ENCODE results near the gene SLC48A1. TPM values are rescaled to one million over a fixed set of nuclear protein-coding genes. Genes with fewer than 3 reads are reported as not detected.
A peak's percentile ranks its signal among the peaks of the same experiment; 100 is the strongest.

Gene SLC48A1
- polyA plus RNA-seq, 1 donor: 11.8 TPM

DNA sequence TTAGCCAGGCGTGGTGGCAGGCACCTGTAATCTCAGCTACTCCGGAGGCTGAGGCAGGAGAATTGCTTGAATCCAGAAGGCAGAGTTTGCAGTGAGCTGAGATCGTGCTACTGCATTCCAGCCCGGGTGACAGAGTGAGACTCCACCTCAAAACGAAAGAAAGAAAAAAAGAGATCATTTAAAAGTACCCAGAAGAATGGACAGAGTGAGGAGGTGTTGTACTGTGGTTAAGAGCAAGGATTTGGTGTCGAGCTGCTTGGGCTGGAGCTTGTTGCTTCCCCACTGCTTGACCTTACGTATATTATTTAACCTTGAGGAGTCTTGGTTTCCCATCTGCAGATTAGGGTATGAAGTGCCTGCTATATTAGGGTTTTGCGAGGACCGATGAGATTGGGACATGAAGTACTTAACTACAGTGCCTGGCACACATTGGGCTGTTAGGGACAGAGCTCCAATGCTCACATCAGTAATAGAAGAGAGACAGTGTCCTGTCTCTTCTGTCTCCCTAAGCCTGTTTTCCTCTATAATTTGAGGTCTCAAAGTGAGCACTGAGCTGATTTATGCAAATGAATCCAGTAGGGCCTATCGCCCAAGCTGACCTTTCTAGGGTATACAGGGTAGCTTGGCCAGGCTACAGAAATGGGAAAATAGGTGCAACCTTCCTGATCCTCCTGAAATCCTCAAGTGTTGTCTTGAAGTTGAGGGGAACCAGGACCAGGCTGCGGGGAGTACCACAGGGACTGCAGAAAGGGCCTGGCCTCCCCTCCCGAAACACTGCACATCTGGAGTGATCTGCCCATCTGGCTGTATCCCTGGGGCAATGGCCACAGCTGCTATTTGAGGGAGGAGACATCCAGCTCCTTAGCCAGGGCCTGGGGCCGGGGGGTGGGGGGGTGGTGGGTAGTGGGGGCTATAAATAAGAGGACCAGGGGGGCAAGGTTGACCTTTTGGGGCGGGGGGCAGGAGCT is 55.3 kb downstream of the SLC48A1 start:
- Histone ChIP-seq H3K36me3 (ENCODE audit: control insufficient read depth, insufficient read depth, low read length) (no peaks in the 10 kb centered on the region), H3K4me3 (ENCODE audit: low read length) (no peak overlapping the region), H3K9me3 (ENCODE audit: control insufficient read depth, low read depth, low read length) (no peaks in the 10 kb centered on the region), H3K27me3 (ENCODE audit: control insufficient read depth, insufficient read depth, low read length) (no peaks in the 10 kb centered on the region), H3K4me1 (ENCODE audit: control insufficient read depth, insufficient read depth, low read length) (peaks cover 12% of the 10 kb centered on the region), H3K27ac (ENCODE audit: low read length) (no peak overlapping the region)
- WGBS (ENCODE audit: insufficient coverage, low lambda C conversion rate): 92% methylated on average over 5 of the region's 14 CpGs
- DNase-seq: no peak

DNA sequence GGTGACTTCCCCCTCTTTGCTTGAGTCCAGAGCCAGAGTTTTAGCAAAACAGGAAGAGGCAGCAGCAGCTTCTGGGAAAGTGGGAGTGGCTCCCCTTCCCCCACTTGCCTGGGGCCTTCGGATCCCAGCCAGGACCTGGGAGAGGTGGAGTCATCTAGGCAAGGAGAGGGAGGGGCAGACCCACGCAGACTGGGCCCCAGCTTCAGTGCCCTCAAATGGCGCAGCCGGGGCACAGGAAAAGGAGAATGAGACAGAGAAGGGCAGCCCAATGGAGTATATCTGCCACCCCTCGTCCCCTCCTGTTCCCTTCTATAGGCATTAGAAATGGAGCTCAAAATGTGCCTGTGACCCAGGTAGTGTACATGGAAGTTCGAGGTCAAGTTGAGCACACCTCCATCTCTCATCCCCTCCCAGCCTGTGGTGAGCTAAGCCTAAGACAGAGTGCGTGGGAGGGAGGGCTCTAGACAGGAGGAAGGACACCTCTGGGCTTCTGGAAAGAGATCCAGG is 56.0 kb downstream of the SLC48A1 start:
- no CpG with 5 or more reads among the region's 7 CpGs for WGBS (ENCODE audit: insufficient coverage, low lambda C conversion rate)

DNA sequence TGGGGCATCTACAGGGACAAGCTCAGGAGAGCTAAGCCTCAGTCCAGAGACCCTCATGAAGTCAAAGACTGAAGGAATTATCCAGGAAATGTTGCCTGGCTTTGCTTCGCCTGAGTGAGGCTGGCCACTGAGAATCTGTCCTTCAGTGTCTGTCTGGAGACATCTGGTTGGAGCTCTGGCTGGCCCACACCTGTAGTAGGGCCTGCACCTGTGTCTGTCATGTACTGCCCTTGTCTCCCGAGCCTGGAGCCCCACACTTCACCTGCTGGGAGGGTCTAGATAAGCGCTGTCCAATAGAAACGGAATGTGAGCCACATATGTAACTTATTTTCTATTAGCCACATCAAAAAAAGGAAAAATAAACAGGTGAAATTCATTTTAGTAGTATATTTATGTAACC is 56.5 kb downstream of the SLC48A1 start:
- peak overlapping the region; percentile 20 for H3K27ac ChIP-seq (ENCODE audit: low read length)
- no peaks in the 10 kb centered on the region for H3K36me3 ChIP-seq (ENCODE audit: control insufficient read depth, insufficient read depth, low read length)
- no peak for DNase-seq
- peaks cover 12% of the 10 kb centered on the region for H3K4me1 ChIP-seq (ENCODE audit: control insufficient read depth, insufficient read depth, low read length)
- H3K9me3 ChIP-seq (ENCODE audit: control insufficient read depth, low read depth, low read length): no peaks in the 10 kb centered on the region
- 48% methylated on average over 2 of the region's 4 CpGs for WGBS (ENCODE audit: insufficient coverage, low lambda C conversion rate)
- H3K27me3 ChIP-seq (ENCODE audit: control insufficient read depth, insufficient read depth, low read length): no peaks in the 10 kb centered on the region
- no peak overlapping the region for H3K4me3 ChIP-seq (ENCODE audit: low read length)

More for the DNA sequence above, 56.0 kb downstream of the SLC48A1 start:
- Histone ChIP-seq H3K36me3 (ENCODE audit: control insufficient read depth, insufficient read depth, low read length) (no peaks in the 10 kb centered on the region), H3K27ac (ENCODE audit: low read length) (peak overlapping the region; percentile 20), H3K4me3 (ENCODE audit: low read length) (no peak overlapping the region), H3K27me3 (ENCODE audit: control insufficient read depth, insufficient read depth, low read length) (no peaks in the 10 kb centered on the region), H3K9me3 (ENCODE audit: control insufficient read depth, low read depth, low read length) (no peaks in the 10 kb centered on the region), H3K4me1 (ENCODE audit: control insufficient read depth, insufficient read depth, low read length) (peaks cover 12% of the 10 kb centered on the region)
- peak; percentile 80 to 85 for DNase-seq

Other genes with a start within 250 kb of the SLC48A1 start
- gene RPAP3, start 67.2 kb upstream of the SLC48A1 start, polyA plus RNA-seq: 26.0 TPM
- 1.8 TPM for gene ENDOU, start 47.7 kb upstream of the SLC48A1 start, polyA plus RNA-seq
- gene RAPGEF3, start 14.4 kb upstream of the SLC48A1 start, polyA plus RNA-seq: 7.9 TPM
- 32.9 TPM for gene HDAC7, start 46.7 kb downstream of the SLC48A1 start, polyA plus RNA-seq
- gene VDR, start 131.8 kb downstream of the SLC48A1 start, polyA plus RNA-seq: 11.3 TPM
- 218 TPM for gene TMEM106C, start 190.4 kb downstream of the SLC48A1 start, polyA plus RNA-seq
- 9.0 TPM for gene COL2A1, start 231.2 kb downstream of the SLC48A1 start, polyA plus RNA-seq